H9 (cell line): ENCODE data around the gene MEI4. TPM values are rescaled to one million over a fixed set of nuclear protein-coding genes. Genes with fewer than 3 reads are reported as not detected.
"Not testable (repeated sequence)": the region's sequence is repeated elsewhere in the genome, so short reads cannot be mapped to it uniquely, and the experiment has no call there.

Source experiments
- DNase-seq: peaks from one replicate; pipeline ENCODE4 v3.0.0-alpha.2; 2017
- H2AFZ ChIP-seq: one replicate; pipeline ENCODE4 v1.6.1; 2013; ENCODE audit warnings: mild to moderate bottlenecking, low read length, control low read depth, moderate library complexity
- H2AK5ac ChIP-seq: 2 replicates; pipeline ENCODE4 v1.6.1; 2013; ENCODE audit warnings: low read length, control low read depth, mixed read lengths; ENCODE audit not compliant: insufficient read length
- H2BK120ac ChIP-seq: one replicate; pipeline ENCODE4 v1.6.1; 2013; ENCODE audit warnings: low read depth, mild to moderate bottlenecking, low read length, control low read depth, inconsistent platforms; ENCODE audit not compliant: poor library complexity, severe bottlenecking
- H2BK12ac ChIP-seq: 2 replicates; pipeline ENCODE4 v1.6.1; 2013; ENCODE audit warnings: low read length, control low read depth, mixed read lengths, low read depth; ENCODE audit not compliant: insufficient read length
- H2BK15ac ChIP-seq: 2 replicates; pipeline ENCODE4 v1.6.1; 2013; ENCODE audit warnings: low read depth, low read length, control low read depth
- H2BK20ac ChIP-seq: one replicate; pipeline ENCODE4 v1.6.1; 2013; ENCODE audit warnings: low read depth, mild to moderate bottlenecking, low read length, control low read depth, inconsistent platforms; ENCODE audit not compliant: poor library complexity, severe bottlenecking
- H2BK5ac ChIP-seq: 2 replicates; pipeline ENCODE4 v1.6.1; 2013; ENCODE audit warnings: low read length, control low read depth, mixed read lengths; ENCODE audit not compliant: insufficient read length
- H3K14ac ChIP-seq: 2 replicates; pipeline ENCODE4 v1.6.1; 2013; ENCODE audit warnings: low read length, control low read depth; ENCODE audit not compliant: insufficient read depth
- H3K18ac ChIP-seq: 2 replicates; pipeline ENCODE4 v1.6.1; 2013; ENCODE audit warnings: low read depth, mild to moderate bottlenecking, mixed read lengths, low read length, control low read depth; ENCODE audit not compliant: insufficient read length
- H3K23ac ChIP-seq: 2 replicates; pipeline ENCODE4 v1.6.1; 2013; ENCODE audit warnings: low read length, control low read depth, mixed read lengths, low read depth; ENCODE audit not compliant: insufficient read length
- H3K23me2 ChIP-seq: 2 replicates; pipeline ENCODE4 v1.6.1; 2013; ENCODE audit warnings: low read depth, mild to moderate bottlenecking, mixed read lengths, low read length, control low read depth; ENCODE audit not compliant: insufficient read length, poor library complexity, severe bottlenecking
- H3K27ac ChIP-seq: 2 replicates; pipeline ENCODE4 v1.5.1; 2013; ENCODE audit warnings: low read length, control low read depth, mixed read lengths, low read depth; ENCODE audit not compliant: insufficient read length
- H3K27me3 ChIP-seq: 2 replicates; pipeline ENCODE4 v1.6.1; 2013; ENCODE audit warnings: low read length, control low read depth, inconsistent platforms; ENCODE audit not compliant: insufficient read depth
- H3K4ac ChIP-seq: 2 replicates; pipeline ENCODE4 v1.6.1; 2013; ENCODE audit warnings: low read depth, mild to moderate bottlenecking, control low read depth, inconsistent platforms, low read length, moderate library complexity
- H3K4me1 ChIP-seq: 2 replicates; pipeline ENCODE4 v1.6.1; 2013; ENCODE audit warnings: low read length, control low read depth, inconsistent platforms; ENCODE audit not compliant: insufficient read depth
- H3K4me2 ChIP-seq: 2 replicates; pipeline ENCODE4 v1.6.1; 2013; ENCODE audit warnings: low read length, control low read depth, mixed read lengths; ENCODE audit not compliant: insufficient read length, insufficient read depth
- H3K56ac ChIP-seq: 2 replicates; pipeline ENCODE4 v1.6.1; 2013; ENCODE audit warnings: low read depth, mild to moderate bottlenecking, mixed read lengths, low read length, control low read depth; ENCODE audit not compliant: insufficient read length
- H3K79me1 ChIP-seq: 2 replicates; pipeline ENCODE4 v1.6.1; 2013; ENCODE audit warnings: low read depth, mild to moderate bottlenecking, moderate library complexity, low read length, control low read depth, inconsistent platforms; ENCODE audit not compliant: insufficient read depth, poor library complexity, severe bottlenecking
- H3K79me2 ChIP-seq: 2 replicates; pipeline ENCODE4 v1.6.1; 2013; ENCODE audit warnings: low read length, control low read depth, inconsistent platforms; ENCODE audit not compliant: insufficient read depth
- H3K9ac ChIP-seq: 2 replicates; pipeline ENCODE4 v1.6.1; 2013; ENCODE audit warnings: low read length, control low read depth, mixed read lengths; ENCODE audit not compliant: insufficient read length; ENCODE audit errors: extremely low read depth
- H3K9me3 ChIP-seq: one replicate; pipeline ENCODE4 v1.6.1; 2013; ENCODE audit warnings: low read depth, low read length, inconsistent platforms; ENCODE audit not compliant: control insufficient read depth
- H3T11ph ChIP-seq: one replicate; pipeline ENCODE4 v1.6.1; 2013; ENCODE audit warnings: mild to moderate bottlenecking, low read length, control low read depth, inconsistent platforms
- H4K20me1 ChIP-seq: one replicate; pipeline ENCODE4 v1.6.1; 2013; ENCODE audit not compliant: control insufficient read depth, insufficient read length, insufficient read depth
- H4K5ac ChIP-seq: 2 replicates; pipeline ENCODE4 v1.6.1; 2013; ENCODE audit warnings: low read depth, mild to moderate bottlenecking, mixed read lengths, low read length, control low read depth; ENCODE audit not compliant: insufficient read length
- H4K8ac ChIP-seq: replicated peaks from 2 replicates; pipeline ENCODE4 v1.6.1; 2013; ENCODE audit warnings: low read length, control low read depth, mixed read lengths, low read depth; ENCODE audit not compliant: insufficient read length
- H4K91ac ChIP-seq: 2 replicates; pipeline ENCODE4 v1.6.1; 2013; ENCODE audit warnings: low read depth, mild to moderate bottlenecking, moderate library complexity, mixed read lengths, low read length, control low read depth; ENCODE audit not compliant: insufficient read length
- H3K27ac Mint-ChIP-seq, 3 experiments: 2 replicates in 2 of 3; 3 replicates in 1 of 3; pipeline ENCODE4 v1.8.0; 2020 to 2021; ENCODE audit warnings: mixed read lengths in 3 of 3, mild to moderate bottlenecking in 1 of 3, moderate library complexity in 1 of 3
- H3K27me3 Mint-ChIP-seq: 2 replicates; pipeline ENCODE4 v1.8.0; 2021; ENCODE audit warnings: low read depth, mild to moderate bottlenecking, moderate library complexity, mixed read lengths
- H3K36me3 Mint-ChIP-seq, 3 experiments: 2 replicates in 2 of 3; 3 replicates in 1 of 3; pipeline ENCODE4 v1.8.0; 2020 to 2021; ENCODE audit warnings: low read depth in 3 of 3, mixed read lengths in 3 of 3; ENCODE audit not compliant: insufficient read depth in 1 of 3
- H3K4me1 Mint-ChIP-seq, 2 experiments: 2 replicates each; pipeline ENCODE4 v1.8.0; 2020; ENCODE audit warnings: mixed read lengths in 2 of 2
- H3K4me3 Mint-ChIP-seq, 2 experiments: 2 replicates in 1 of 2; 3 replicates in 1 of 2; pipeline ENCODE4 v1.8.0; 2020 to 2021; ENCODE audit warnings: mild to moderate bottlenecking in 2 of 2, mixed read lengths in 2 of 2, moderate library complexity in 1 of 2
- H3K9me3 Mint-ChIP-seq, 2 experiments: 2 replicates in 1 of 2; 3 replicates in 1 of 2; pipeline ENCODE4 v1.8.0; 2020; ENCODE audit warnings: mild to moderate bottlenecking in 2 of 2, mixed read lengths in 2 of 2, moderate library complexity in 1 of 2
- WGBS: extraction: QIAGEN DNeasy Blood & Tissue Kit; methylation state at CpG from one replicate; pipeline ENCODE4 v1.1.7; 2013; ENCODE audit warnings: missing lambda C conversion rate, low lambda C conversion rate, mixed read lengths; ENCODE audit not compliant: insufficient read length; ENCODE audit errors: extremely low coverage; 5-methylcytosine and 5-hydroxymethylcytosine counted together
- total RNA-seq: library from RNA; stranded (reverse); gene quantifications from 2 replicates; pipeline ENCODE4 v1.2.1, GENCODE V29; 2021
- TF ChIP-seq, protein P1 (sequence below): fragments of 200-600 bp; sonication (generic); conservative IDR thresholded peaks from 3 replicates; pipeline ENCODE4 v1.8.0; 2021; ENCODE audit warnings: antibody characterized with exemption, mild to moderate bottlenecking

The MEI4 gene
- total RNA-seq, 1 experiment from 2014 or later: 0.55 TPM

DNA sequence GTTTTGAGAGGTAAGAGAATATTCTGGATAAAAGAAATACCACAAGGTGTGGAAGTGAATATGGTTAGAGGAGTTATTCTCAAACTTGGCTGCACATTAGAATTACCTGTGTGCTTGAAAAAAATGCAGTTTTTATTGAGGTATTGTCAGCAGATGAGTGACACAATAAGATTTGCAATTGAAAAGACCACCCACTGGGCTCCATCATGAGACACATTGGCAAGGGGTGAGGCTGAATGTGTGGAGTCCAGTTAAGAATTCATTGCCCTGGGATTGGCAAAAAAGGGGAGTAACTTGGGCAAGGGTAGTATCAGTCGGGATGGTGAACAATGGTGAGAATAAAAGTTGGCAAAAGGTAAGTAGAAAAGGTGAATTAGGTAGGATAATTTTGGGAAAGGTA is 63.5 kb downstream of the MEI4 start:
- Histone ChIP-seq H3K23ac (no peak overlapping the region), H3K79me1 (no peaks in the 10 kb centered on the region), H3K9me3 (no peaks in the 10 kb centered on the region), H3K4ac (no peak overlapping the region), H3T11ph (no peak overlapping the region), H2BK120ac (no peak overlapping the region), H4K8ac (no peak overlapping the region), H3K4me2 (no peak overlapping the region), H2BK15ac (no peak overlapping the region), H3K14ac (no peak overlapping the region), H4K91ac (no peak overlapping the region), H3K4me1 (peaks cover 3% of the 10 kb centered on the region; the same call in 1 of the 2 replicates), H4K20me1 (no peaks in the 10 kb centered on the region), H2BK5ac (no peak overlapping the region), H2AK5ac (no peak overlapping the region), H3K23me2 (no peaks in the 10 kb centered on the region), H2AFZ (no peak overlapping the region), H2BK20ac (no peak overlapping the region), H3K27ac (no peak overlapping the region), H3K56ac (no peak overlapping the region), H3K79me2 (no peaks in the 10 kb centered on the region), H3K18ac (no peak overlapping the region), H4K5ac (no peak overlapping the region), H3K27me3 (no peaks in the 10 kb centered on the region), H2BK12ac (no peak overlapping the region), H3K9ac (no peak overlapping the region)
- Mint-ChIP-seq H3K36me3 (no peaks in the 10 kb centered on the region), H3K27ac (peak overlapping the region; percentile 9 to 78 (median 21); a peak in 6 of 7 replicates), H3K4me1 (peaks cover 15 to 21% of the 10 kb centered on the region in 2 experiments), H3K9me3 (no peaks in the 10 kb centered on the region; a peak in 1 of 5 replicates), H3K4me3 (peak overlapping the region in 1 of 2 experiments; percentile 19; a peak in 2 of 5 replicates), H3K27me3 (no peaks in the 10 kb centered on the region; the same call in 1 of the 2 replicates)
- peak; percentile 23 for DNase-seq
- no CpG with 5 or more reads among the region's 1 CpG for WGBS
- TF ChIP-seq, protein P1, sequence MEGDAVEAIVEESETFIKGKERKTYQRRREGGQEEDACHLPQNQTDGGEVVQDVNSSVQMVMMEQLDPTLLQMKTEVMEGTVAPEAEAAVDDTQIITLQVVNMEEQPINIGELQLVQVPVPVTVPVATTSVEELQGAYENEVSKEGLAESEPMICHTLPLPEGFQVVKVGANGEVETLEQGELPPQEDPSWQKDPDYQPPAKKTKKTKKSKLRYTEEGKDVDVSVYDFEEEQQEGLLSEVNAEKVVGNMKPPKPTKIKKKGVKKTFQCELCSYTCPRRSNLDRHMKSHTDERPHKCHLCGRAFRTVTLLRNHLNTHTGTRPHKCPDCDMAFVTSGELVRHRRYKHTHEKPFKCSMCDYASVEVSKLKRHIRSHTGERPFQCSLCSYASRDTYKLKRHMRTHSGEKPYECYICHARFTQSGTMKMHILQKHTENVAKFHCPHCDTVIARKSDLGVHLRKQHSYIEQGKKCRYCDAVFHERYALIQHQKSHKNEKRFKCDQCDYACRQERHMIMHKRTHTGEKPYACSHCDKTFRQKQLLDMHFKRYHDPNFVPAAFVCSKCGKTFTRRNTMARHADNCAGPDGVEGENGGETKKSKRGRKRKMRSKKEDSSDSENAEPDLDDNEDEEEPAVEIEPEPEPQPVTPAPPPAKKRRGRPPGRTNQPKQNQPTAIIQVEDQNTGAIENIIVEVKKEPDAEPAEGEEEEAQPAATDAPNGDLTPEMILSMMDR: no peak

DNA sequence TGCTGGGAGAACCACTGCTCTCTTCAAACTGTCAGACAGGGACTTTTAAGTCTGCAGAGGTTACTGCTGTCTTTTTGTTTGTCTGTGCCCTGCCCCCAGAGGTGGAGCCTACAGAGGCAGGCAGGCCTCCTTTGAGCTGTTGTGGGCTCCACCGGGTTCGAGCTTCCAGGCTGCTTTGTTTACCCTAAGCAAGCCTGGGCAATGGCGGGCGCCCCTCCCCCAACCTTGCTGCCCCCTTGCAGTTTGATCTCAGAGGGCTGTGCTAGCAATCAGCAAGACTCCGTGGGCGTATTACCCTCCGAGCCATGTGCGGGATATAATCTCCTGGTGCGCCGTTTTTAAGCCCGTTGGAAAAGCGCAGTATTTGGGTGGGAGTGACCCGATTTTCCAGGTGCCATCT is 83.2 kb downstream of the MEI4 start:
- not testable (repeated sequence) for H3K4me2 ChIP-seq, H3K9me3 ChIP-seq, H2BK15ac ChIP-seq, H3K23ac ChIP-seq, H2AK5ac ChIP-seq, H3T11ph ChIP-seq, H2BK120ac ChIP-seq, H3K79me2 ChIP-seq, H3K27me3 Mint-ChIP-seq, H4K5ac ChIP-seq, H3K4me1 Mint-ChIP-seq, H3K4me3 Mint-ChIP-seq, DNase-seq, H2AFZ ChIP-seq, H3K9ac ChIP-seq, H2BK20ac ChIP-seq, H3K4me1 ChIP-seq, H3K14ac ChIP-seq, H3K79me1 ChIP-seq, H4K91ac ChIP-seq, H4K20me1 ChIP-seq, H4K8ac ChIP-seq, H2BK5ac ChIP-seq, H3K23me2 ChIP-seq, H2BK12ac ChIP-seq, H3K56ac ChIP-seq, H3K4ac ChIP-seq, H3K27ac ChIP-seq, H3K27me3 ChIP-seq, H3K27ac Mint-ChIP-seq, H3K18ac ChIP-seq
- H3K36me3 Mint-ChIP-seq: peaks cover 5 to 14% (median 7%) of the 10 kb centered on the region in 3 experiments; a peak in 5 of 7 replicates
- no CpG with 5 or more reads among the region's 13 CpGs for WGBS
- peaks cover 16 to 24% of the 10 kb centered on the region in 2 experiments for H3K9me3 Mint-ChIP-seq
